HEK293 (cell line): ENCODE results near the gene N4BP2L2.

ENCODE experiments used
- CTCF ChIP-seq: fragments of 450-650 bp; formaldehyde crosslinking; IDR thresholded peaks from 2 replicates; pipeline ENCODE4 v1.5.1; 2016; ENCODE audit warnings: missing biosample characterization, missing genetic modification characterization
- YY1 ChIP-seq: fragments of 450-650 bp; formaldehyde crosslinking; IDR thresholded peaks from 2 replicates; pipeline ENCODE4 v1.5.1; 2018; ENCODE audit warnings: missing biosample characterization, missing genetic modification characterization
- ZNF157 ChIP-seq: fragments of 450-650 bp; formaldehyde crosslinking; IDR thresholded peaks from 2 replicates; pipeline ENCODE4 v1.5.1; 2016; ENCODE audit warnings: missing biosample characterization, missing genetic modification characterization

- TF ChIP-seq CTCF (tag by site-specific recombination), result no peak
- no peak for TF ChIP-seq ZNF157 (tag by site-specific recombination)
- TF ChIP-seq YY1 (tag by site-specific recombination), result no peak
These were observed 113.4 kb downstream of the N4BP2L2 start for GRCh38 chr13:32425158-32425557.
